Effector CD4-positive, alpha-beta T cell (primary cell): ENCODE data around the gene POLR3F.
A peak's percentile ranks its signal among the peaks of the same experiment; 100 is the strongest.
"Not testable (repeated sequence)": the region's sequence is repeated elsewhere in the genome, so short reads cannot be mapped to it uniquely, and the experiment has no call there.

ENCODE experiments used
- DNase-seq: peaks from one replicate; pipeline ENCODE4 v3.0.0-alpha.2; 2020

Gene POLR3F

DNA sequence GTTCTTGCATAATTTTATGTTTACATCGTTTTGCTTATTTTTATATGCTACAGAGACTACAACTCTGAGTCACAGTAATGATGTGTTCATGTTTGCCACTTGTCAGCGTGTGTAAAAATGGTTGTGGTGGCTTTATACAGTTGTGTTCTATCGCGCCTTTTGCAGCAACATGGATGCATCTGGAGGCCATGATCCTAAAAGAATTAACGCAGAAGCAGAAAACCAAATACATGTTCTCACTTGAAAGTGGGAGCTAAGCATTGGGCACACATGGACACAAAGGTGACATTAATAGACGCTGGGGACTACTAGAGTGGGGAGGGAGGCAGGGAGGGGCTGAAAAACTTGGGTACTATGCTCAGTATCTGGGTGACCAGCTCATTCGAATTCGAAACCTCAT is 39.6 kb downstream of the POLR3F start:
- peak; percentile 8 for DNase-seq

DNA sequence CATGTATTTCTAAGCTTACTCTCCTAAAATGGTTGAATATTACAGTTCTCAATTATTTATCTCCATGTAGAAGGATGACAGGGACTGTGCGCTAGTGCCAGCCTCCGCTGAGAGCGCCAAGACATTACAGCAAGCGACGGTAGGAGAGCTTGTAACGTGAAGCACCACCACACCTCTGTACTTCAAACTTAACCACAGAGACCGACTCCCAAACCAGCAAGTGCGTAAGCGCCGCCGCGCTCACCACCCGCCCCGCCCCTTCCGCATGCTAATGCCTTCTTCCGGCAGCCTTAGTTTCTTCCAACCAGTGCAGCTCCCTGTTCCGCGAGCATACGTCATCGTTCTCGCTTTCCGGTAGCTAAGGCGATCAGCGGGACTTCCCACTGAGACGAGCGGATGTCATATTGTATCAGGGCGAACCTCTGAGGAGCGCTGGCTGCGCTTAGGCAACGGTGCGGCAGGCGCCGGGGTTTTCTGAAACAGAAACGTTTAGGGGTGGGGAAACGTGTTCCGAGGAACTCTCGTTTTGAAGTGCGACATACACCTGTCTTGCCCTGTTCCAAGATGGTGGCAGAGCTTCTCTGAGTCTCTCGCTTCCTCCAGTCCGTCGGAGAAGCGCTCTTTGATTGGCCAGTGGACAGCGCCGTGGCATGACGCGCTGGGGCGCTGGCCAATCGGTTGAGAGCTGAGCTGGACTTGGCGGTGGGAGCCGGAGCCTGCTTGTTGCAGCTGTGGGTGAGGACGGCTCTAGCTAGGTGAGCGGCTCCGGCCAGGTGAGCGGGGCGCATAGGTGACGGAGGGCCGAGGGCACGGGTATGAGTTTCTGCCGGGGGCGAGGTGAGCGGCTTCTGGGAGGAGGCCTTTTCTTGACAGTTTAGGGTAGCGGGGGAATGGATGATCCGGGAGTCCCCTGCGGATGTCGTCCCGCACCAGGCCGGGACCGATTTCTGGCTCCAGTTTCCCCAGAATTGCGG is 40.3 kb downstream of the POLR3F start, which contains the start of gene SEC23B:
Gene SEC23B, plus strand, starts transcription at position 723 of the 974 bp plus-strand sequence. CDS start 2,896 bp downstream, outside the sequence.
- DNase-seq = peak; percentile 97

DNA sequence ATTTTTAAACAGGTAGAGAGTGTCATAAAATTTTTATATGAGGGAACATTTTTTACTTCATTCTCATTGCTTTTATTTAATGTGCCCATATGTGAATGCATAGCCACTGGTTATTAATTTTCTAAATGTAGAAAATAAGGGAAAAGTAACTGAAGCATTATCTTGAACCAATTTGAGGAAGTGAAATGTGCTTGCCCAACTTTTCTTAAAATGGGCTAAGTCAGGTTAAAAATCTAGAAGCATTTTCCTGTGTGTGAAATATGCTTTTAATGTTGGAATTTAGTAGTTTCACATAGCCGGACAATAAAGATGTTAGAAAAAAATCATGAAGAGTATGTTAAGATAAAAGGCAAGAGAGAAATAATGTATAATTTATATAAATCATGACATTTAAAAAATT is 44.4 kb downstream of the POLR3F start:
- no peak for DNase-seq

DNA sequence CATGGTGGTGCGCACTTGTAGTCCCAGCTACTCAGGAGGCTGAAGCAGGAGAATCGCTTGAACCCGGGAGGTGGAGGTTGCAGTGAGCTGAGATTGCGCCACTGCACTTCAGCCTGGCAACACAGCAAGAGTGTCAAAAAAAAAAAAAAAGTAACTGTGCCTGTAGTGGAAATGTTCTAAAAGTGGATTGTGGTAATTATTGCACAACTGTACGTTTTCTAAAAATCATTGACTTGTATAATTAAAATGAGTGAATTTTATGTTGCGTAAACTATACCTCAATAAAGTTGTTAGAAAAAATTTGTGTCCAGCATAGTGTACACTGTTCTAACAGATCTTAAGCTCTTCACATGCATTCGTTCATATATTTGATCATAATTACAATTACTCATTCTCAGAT is 46.0 kb downstream of the POLR3F start:
- DNase-seq = no peak

DNA sequence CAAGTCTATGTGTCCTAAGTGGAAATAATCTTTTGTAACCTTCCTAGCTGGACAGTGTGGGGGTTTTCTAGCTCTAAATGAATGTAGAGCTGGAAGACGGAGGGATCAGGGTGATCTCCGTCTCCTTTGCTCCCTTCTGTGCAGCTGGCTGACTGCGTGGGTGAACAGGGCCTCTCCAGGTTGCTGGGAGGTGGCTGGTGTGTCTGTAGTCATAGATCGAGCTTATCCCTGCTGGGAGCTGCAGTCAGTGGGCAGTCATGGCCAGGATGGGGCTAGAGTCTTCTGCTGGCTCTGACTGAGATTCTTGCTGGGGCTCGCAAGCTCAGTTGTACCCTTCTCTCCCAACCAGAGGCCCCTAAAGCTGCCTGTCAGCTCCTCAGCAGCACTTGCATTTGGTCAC is 46.9 kb downstream of the POLR3F start:
- DNase-seq = no peak

DNA sequence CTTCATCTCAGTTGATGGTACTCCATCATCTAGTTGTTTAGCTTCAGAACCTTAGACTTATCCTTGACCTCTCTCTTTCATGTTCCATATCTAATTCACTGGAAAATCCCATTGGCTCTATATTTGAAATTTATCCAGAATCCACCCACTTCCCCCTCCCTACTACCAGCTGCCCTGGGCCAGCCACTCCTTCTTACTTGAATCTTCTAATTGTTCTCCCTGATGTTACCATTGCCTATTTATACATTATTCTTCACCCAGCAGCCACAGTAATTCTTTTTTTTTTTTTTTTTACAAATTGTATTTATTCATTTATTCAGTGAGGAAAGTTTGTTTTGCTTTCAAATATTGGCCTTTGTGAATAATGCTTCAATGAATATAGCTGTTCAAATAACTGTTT is 48.8 kb downstream of the POLR3F start:
- DNase-seq = no peak

DNA sequence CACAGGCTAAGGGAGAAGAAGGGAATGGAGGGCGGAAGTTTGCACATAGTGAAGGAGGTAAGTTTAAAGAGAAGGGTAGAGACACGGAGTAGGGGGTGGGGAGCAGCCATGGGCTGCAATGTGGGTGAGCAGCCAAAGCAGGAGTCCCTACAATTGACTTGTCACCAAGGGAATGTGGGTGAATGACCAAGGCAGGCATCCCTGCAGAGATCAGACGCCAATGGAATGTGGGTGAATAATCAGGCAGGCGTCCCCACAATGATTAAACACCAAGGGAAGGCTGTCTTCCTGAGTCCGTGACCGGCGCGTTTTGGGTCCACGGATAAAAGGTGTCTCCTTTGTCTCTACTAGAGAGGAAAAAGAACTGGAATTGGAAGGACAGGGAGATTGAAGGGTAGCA is 54.9 kb downstream of the POLR3F start:
- DNase-seq = not testable (repeated sequence)

DNA sequence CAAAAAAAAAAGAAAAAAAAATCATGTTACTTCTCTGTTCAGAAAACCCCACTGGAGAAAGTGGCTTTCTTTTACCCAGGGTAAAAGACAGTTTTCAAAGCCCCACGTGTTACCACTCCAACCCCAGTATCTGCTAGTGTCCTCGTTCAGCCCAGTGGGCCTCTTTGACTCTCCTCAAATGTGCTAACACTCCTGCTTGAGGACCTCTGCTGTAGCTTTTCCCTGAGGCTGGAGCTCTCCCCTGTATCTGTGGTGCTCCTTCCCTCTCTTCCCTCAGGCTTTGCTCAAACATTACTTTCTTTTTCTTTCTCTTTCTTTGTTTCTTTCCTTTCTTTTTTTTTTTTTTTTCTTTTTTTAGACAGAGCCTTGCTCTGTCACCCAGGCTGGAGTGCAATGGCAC is 55.9 kb downstream of the POLR3F start:
- no peak for DNase-seq

DNA sequence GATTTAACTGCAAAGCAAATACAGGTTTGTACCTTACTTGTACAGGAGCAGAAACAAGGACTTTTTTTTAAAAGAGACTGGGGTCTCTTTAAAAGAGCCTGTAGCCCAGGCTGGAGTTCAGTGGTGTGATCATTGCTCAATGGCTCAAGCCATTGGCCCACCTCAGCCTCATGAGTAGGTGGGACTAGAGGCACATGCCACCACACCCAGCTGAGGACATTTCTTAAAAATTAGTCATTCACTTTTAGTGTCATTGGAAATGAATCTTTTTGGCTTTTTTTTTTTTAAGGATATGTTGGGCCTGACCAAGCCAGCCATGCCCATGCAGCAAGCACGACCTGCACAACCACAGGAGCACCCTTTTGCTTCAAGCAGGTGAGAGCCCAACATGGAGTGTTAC is 57.5 kb downstream of the POLR3F start:
- no peak for DNase-seq

DNA sequence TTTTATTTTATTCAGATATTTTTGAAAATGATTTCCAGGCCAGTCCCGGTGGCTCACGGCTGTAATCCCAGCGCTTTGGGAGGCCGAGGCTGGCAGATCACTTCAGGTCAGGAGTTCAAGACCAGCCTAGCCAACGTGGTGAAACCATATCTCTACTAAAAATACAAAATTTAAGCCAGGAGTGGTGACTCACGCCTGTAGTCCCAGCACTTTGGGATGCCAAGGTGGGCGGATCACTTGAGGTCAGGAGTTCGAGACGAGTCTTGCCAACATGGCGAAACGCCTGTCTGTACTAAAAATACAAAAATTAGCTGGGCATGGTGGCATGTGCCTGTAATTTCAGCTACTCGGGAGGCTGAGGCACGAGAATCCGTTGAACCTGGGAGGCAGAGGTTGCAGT is 59.6 kb downstream of the POLR3F start:
- not testable (repeated sequence) for DNase-seq

DNA sequence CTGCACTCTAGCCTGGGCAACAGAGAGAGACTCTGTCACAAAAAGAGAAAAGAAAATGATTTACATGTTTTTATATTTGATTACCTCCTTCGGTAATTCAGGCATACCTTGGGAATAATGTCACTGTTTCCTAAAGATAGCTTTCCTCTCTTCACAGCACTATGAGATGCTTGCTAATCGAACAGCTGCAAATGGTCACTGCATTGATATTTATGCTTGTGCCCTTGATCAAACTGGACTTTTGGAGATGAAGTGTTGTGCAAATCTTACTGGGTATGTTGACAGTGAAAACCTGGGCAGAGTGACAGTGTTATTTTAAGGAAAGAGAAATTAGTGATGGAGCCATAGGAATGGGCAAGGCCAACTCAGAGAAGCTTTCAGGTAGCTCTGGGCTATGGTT is 60.1 kb downstream of the POLR3F start:
- no peak for DNase-seq

DNA sequence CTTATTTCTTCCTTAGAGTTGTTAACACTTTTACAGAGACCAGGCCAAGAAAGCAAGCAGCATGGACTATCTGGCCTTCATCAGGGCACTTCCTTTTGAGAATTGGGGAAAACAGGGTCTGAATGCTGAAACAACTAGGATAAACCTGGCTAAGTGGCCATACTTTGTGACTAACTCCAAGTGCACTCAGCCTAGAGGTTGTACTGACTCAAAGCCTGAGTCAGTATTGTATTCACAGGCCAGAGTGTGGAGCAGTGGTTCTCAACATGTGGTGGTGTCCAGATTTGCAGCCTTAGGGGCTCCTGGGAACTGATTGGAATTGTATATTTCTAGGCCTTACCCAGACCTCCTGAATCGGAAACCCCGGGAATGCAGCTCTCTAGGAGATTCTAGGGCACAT is 60.6 kb downstream of the POLR3F start:
- DNase-seq = no peak

DNA sequence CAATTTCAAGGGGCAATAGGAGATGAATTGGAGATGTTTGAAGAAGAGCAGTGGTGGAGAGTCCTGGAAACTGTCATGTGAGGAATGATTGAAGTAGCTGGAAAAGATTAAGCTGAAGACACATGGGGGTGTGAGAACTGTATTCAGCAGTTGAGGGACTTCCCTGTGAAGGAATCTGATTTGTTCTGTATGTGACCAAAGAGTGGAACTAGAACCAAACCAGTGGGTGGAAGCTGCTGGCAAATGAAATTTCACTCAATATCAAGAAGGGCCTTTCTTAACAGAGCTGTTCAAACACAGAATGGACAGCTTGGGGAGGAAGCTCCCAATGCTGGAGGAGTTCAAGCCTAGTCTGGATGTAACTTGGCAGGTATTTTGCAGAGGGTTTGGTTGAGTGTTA is 61.9 kb downstream of the POLR3F start:
- no peak for DNase-seq

DNA sequence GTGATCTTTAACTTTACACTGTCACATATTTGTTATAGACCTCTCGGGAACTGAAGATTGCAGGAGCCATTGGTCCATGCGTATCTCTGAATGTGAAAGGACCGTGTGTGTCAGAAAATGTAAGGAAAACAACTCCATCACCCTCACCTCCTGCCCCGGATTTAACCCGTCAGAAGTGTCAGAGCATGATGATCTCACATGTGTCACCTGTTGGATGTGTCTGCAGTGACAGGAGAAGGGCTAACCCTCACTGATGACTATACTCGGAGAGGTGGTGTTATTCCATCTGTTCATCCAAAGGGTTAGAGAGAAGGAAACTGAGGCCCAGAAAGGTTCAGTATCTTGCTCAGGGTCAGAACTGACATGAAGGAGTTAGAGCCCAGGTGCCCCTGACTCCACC is 65.4 kb downstream of the POLR3F start:
- DNase-seq = no peak

DNA sequence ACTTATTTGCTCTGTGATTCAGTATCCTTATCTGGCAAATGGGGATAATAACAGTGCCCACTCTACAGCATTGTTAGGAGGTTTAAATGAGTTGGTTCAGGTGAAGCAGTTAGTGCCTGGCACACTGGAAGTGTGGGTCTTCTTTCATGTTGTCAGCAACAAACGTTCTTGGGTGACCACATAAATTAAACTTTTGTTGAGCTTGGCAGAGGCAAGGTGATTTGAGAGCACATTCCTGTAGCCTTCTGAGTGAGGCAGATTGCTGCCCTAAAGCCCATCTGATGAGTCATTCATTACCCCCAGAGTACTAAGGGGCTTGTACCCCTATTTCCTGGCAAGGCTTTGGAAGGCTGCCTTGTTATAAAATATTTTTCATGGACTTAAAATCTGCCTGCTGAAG is 66.3 kb downstream of the POLR3F start:
- no peak for DNase-seq

DNA sequence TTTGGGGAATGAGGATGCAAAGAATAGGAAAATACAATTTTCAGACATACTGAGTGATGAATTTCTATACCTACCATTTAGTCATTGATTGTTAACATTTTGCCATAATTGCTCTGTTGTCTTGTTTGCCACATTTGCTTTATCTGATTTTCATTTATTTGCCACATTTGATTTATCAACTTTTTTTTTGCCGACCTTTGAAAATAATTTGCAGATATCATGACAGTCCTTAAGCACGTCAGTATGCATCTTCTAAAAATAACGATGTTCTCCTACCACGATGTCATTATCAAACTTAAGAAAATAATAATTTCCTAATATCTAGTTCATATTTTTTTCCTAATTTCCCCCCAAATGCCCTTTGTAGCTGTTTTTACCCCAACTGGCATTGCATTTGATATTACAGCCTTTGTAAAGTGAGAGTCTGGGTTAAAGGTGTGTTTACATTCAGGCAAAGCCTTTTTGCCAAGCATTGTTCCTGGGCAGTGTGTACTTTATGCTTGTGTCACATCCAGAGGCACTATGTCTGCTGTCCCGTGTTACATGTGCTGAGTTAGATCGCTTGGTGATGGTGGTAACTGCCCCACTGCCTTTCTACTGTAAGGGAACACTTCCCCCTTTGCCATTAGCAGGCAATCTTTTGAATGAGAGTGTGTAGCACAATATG is 66.9 kb downstream of the POLR3F start:
- DNase-seq = no peak
